ENCODE measurements around the gene DYNLT4. TPM values are rescaled to one million over a fixed set of nuclear protein-coding genes. Genes with fewer than 3 reads are reported as not detected.

The DYNLT4 gene
- total and polyA plus RNA-seq, 2 of the 13 experiments (the other 11 are each of a cell fraction or from before 2014, with no cell fraction given): 0.77 TPM; not detected in 1

- TF ChIP-seq ARHGAP35 (CRISPR knock-in tag; IDR thresholded peaks at IDR 0.05; ENCODE audit: borderline replicate concordance) (no peak), ZZZ3 (CRISPR knock-in tag; IDR thresholded peaks at IDR 0.05; ENCODE audit: borderline replicate concordance) (0 out of 2 replicates have a peak, but pooled peaks have one; percentile 6), PRDM10 (CRISPR knock-in tag; IDR thresholded peaks at IDR 0.05; ENCODE audit: low read depth) (peak; percentile 75), ZBTB43 (CRISPR knock-in tag; conservative IDR thresholded peaks at IDR 0.05) (0 out of 2 replicates have a peak, but pooled peaks have one; percentile 23), HIC2 (CRISPR knock-in tag; IDR thresholded peaks at IDR 0.05; ENCODE audit: low read depth) (no peak), NONO (IDR thresholded peaks at IDR 0.05) (no peak), NONO (CRISPR knock-in tag; conservative IDR thresholded peaks at IDR 0.05) (no peak; the same call in 1 of the 2 replicates), THYN1 (CRISPR knock-in tag; IDR thresholded peaks at IDR 0.05; ENCODE audit: borderline replicate concordance, low read depth) (no peak), HDAC6 (IDR thresholded peaks at IDR 0.05; ENCODE audit: low read depth, low read length) (no peak), CREM (IDR thresholded peaks at IDR 0.05) (peak; percentile 14; the same call in 1 of the 2 replicates), CREM (CRISPR knock-in tag; IDR thresholded peaks at IDR 0.05) (no peak), CCAR2 (optimal IDR thresholded peaks at IDR 0.05; ENCODE audit: low read depth, low read length) (no peak), PATZ1 (CRISPR knock-in tag; IDR thresholded peaks at IDR 0.05) (peak; percentile 85), HNF4A (CRISPR knock-in tag; IDR thresholded peaks at IDR 0.05) (peak; percentile 64; the same call in 1 of the 2 replicates), TERF1 (CRISPR knock-in tag; IDR thresholded peaks at IDR 0.05) (no peak), ZBTB7A (CRISPR knock-in tag; IDR thresholded peaks at IDR 0.05) (peak; percentile 80), HNRNPH1 (optimal IDR thresholded peaks at IDR 0.05; ENCODE audit: low read depth, low read length) (peak; percentile 46), ZNF629 (CRISPR knock-in tag; conservative IDR thresholded peaks at IDR 0.05) (peak; percentile 26; the same call in 1 of the 2 replicates)
Observed at GRCh38 chr1:44808063-44808937, 1.1 kb upstream of the DYNLT4 start, which contains the start of gene BTBD19 (continued).
